Measurements from ENCODE around the gene RAD51C.
A peak's percentile ranks its signal among the peaks of the same experiment; 100 is the strongest.
"Not testable (repeated sequence)": the region's sequence is repeated elsewhere in the genome, so short reads cannot be mapped to it uniquely, and the experiment has no call there.

RAD51C gene

GRCh38 chr17:58684462-58684861 is 7.9 kb upstream of the RAD51C start:
- not testable (repeated sequence) for DNase-seq

GRCh38 chr17:58686980-58687379 is 5.4 kb upstream of the RAD51C start:
- DNase-seq, result no peak

- DNase-seq, result no peak
These were observed 3.9 kb upstream of the RAD51C start for GRCh38 chr17:58688521-58688920.

GRCh38 chr17:58690033-58690432 is 2.4 kb upstream of the RAD51C start:
- not testable (repeated sequence) for DNase-seq

- DNase-seq, result no peak
These were observed 632 bp upstream of the RAD51C start, which contains the start of gene TEX14 for GRCh38 chr17:58691701-58692238. TSS of gene TEX14 (minus strand) at chr17:58692045. CDS start at chr17:58652001, 40,044 bp downstream.

GRCh38 chr17:58693208-58693607 is 806 bp downstream of the RAD51C start:
- peak; percentile 18 for DNase-seq

- peak; percentile 43 for DNase-seq
These were observed 1.3 kb downstream of the RAD51C start for GRCh38 chr17:58693751-58694150.

GRCh38 chr17:58694302-58694701 is 1.9 kb downstream of the RAD51C start:
- no peak for DNase-seq

DNA sequence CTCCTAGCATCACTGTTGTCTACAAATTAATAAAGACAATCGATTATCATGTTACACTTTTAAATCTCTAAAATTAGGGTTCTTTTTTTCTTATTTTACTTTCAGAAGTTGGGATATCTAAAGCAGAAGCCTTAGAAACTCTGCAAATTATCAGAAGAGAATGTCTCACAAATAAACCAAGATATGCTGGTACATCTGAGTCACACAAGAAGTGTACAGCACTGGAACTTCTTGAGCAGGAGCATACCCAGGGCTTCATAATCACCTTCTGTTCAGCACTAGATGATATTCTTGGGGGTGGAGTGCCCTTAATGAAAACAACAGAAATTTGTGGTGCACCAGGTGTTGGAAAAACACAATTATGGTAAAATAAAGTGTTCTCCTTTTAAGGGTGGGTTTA is 2.4 kb downstream of the RAD51C start:
- DNase-seq, result peak; percentile 16

DNA sequence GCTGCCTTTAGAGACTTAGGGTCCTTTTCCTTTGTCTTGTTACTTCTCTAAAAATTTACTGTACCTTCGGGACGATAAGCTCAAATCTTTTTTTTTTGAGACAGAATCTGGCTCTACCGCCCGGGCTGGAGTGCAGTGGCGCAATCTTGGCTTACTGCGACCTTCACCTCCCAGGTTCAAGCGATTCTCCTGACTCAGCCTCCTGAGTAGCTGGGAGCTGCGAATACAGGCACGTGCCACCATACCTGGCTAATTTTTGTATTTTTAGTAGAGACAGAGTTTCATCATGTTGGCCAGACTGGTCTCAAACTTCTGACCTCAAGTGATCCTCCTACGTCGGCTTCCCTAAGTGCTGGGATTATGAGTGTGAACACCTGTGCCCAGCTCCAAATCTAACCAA is 7.4 kb downstream of the RAD51C start:
- DNase-seq, result no peak

DNA sequence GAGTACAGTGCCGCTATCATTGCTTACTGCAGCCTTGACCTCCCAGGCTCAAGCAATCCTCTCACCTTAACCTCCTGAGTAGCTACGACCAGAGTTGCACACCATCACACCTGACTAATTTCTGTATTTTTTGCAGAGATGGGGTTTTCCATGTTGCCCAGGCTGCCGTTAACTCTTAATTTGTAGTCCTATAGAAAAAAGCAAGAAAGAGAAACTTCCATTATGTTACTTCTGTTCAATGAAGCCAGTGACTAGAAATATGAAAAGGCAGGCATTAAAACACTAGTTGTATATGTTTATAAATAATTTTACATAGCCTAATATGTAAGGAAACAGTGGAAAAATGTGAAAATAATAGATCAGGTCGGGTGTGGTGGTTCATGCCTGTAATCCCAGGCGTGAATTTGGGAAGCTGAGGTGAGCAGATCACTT is 9.7 kb downstream of the RAD51C start:
- DNase-seq, result no peak

- no peak for DNase-seq
These were observed 10.3 kb downstream of the RAD51C start for GRCh38 chr17:58702708-58703107.

GRCh38 chr17:58703137-58703915 is 10.9 kb downstream of the RAD51C start:
- DNase-seq, result peak; percentile 36

GRCh38 chr17:58703916-58704286 is 11.5 kb downstream of the RAD51C start:
- no peak for DNase-seq

DNA sequence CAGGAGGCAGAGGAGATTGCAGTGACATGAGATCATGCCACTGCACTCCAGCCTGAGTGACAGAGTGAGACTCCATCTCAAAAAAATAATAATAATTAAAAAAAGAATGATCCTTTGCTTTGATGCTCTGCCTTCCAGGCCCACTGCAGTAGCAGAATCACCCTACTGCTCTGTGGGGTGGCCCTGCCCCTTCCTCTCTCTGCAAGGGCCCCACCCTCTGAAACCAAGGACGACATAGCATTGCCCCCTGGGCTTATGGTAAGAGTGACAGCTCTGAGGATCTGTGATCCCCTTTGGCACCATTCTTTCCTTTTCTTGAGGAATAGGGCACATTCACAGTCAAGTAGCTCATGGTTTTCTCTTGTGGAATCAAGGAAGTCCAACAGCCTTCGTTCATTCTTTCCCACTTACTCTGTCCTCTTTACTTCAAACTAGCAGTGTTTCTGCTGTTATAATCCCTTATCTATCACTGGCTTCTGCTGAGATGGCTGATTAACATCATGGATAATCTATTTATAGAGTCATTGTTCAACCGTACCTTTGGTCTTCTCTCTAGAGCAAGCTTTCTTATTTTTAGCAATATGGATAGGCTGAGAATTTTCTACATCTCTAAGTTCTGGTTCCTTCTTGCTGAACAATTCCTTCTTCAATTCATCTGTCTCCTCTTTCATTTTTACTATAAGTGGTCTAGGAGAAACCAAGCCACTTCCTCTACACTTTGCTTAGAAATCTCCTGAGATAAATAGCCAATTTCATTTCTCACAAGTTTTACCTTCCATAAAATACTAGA is 14.1 kb downstream of the RAD51C start:
- peak; percentile 20 for DNase-seq

DNA sequence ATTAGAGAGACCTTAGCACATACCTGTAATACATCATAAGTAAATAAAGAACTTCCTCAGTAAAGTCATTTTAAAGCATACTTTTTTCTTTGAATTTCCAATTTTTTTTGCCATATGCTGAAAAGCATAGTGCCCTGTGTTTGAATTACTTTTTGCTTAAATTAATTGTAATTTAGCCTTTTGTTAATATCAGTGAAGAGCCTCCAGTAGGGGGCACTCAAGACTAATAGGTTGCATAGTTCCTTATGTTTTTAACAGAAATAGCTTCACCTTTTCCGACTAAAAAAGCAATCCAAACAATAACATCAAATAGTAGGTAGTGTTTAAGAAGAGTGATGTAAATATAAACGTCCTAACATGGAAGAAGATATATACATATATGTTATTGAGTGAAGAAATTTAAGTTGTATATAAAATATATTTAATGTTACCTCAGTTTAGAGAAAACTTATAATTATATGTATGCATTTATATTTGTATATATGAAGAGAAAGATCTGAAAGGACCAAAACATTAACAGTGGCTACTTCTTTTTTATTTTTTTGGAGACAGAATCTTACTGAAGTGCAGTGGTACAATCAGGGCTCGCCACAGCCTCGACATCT is 18.6 kb downstream of the RAD51C start:
- DNase-seq, result peak; percentile 87

GRCh38 chr17:58722274-58722673 is 29.9 kb downstream of the RAD51C start:
- DNase-seq, result no peak

GRCh38 chr17:58722696-58723095 is 30.3 kb downstream of the RAD51C start:
- DNase-seq, result no peak

- DNase-seq, result no peak
These were observed 36.4 kb downstream of the RAD51C start for GRCh38 chr17:58728798-58729197.

GRCh38 chr17:58730937-58731336 is 38.5 kb downstream of the RAD51C start:
- DNase-seq, result no peak

- DNase-seq, result no peak
These were observed 41.6 kb downstream of the RAD51C start for GRCh38 chr17:58734040-58734439.

- DNase-seq, result no peak
These were observed 42.4 kb downstream of the RAD51C start for GRCh38 chr17:58734811-58735210.

DNA sequence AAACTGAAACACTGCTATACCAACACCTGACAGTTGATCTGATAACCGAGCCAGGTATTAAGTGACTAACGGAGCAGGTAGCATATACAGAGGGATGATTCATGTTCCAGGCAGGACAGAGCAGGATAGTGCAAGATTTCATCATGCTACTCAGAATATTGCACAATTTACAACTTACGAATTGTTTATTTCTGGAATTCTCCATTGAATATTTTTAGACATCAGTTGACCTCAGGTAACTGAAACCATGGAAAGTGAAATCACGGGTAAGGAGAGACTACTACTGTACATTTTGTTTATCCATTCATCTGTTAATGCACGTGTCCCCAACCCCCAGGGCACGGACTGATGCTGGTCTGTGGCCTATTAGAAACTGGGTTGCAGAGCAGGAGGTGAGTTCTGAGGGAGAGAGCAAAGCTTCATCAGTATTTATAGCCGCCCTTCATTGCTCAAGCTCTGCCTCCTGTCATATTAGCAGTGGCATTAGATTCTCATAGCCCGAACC is 48.8 kb downstream of the RAD51C start:
- no peak for DNase-seq
